Naive thymus-derived CD4-positive, alpha-beta T cell (primary cell): ENCODE results near the gene BCAS3. TPM values are rescaled to one million over a fixed set of nuclear protein-coding genes. Genes with fewer than 3 reads are reported as not detected.

Source experiments
- ATAC-seq: fragments of 150-1000 bp; cut with Tn5 transposase; 2 replicates; pipeline ENCODE4 v1.10.0; 2021; ENCODE audit warnings: mild to moderate bottlenecking, moderate library complexity
- CTCF ChIA-PET: fragments of 350-600 bp; sonication (Branson Sonifier 250); formaldehyde crosslinking; loops from one replicate; lab custom pipeline; 2021; ENCODE audit warnings: antibody characterized with exemption; lab: Charles Lee
- POLR2A ChIA-PET: fragments of 350-600 bp; sonication (Branson Sonifier 250); formaldehyde crosslinking; loops from one replicate; lab custom pipeline; 2021; ENCODE audit warnings: antibody characterized with exemption, inconsistent platforms; lab: Charles Lee
- DNase-seq, 9 donors: peaks; one replicate each; pipeline versions ENCODE4 v3.0.0 to v3.0.0-alpha.2; 2020 to 2022; ENCODE audit warnings: mixed read lengths in 1 of 9
- H3K27ac ChIP-seq: one replicate; pipeline ENCODE4 v1.7.0; 2013; ENCODE audit warnings: mild to moderate bottlenecking, low read depth, low read length, moderate library complexity
- H3K27me3 ChIP-seq, 2 donors: one replicate each; pipeline ENCODE4 v1.7.0; 2013; ENCODE audit warnings: low read length in 2 of 2, mild to moderate bottlenecking in 2 of 2, moderate library complexity in 2 of 2; ENCODE audit not compliant: control insufficient read depth in 2 of 2, insufficient read depth in 2 of 2
- H3K36me3 ChIP-seq, 3 experiments: 1 replicate in 2 of 3; 2 replicates in 1 of 3; pipeline ENCODE4 v1.7.0; 2013; ENCODE audit warnings: low read length in 3 of 3, mild to moderate bottlenecking in 3 of 3, moderate library complexity in 1 of 3; ENCODE audit not compliant: insufficient read depth in 3 of 3, control insufficient read depth in 2 of 3
- H3K4me1 ChIP-seq, 2 donors: one replicate each; pipeline ENCODE4 v1.7.0; 2013; ENCODE audit warnings: low read length in 2 of 2, mild to moderate bottlenecking in 2 of 2, moderate library complexity in 1 of 2; ENCODE audit not compliant: control insufficient read depth in 2 of 2, insufficient read depth in 2 of 2
- H3K4me3 ChIP-seq: 2 replicates; pipeline ENCODE4 v1.7.0; 2013; ENCODE audit warnings: mild to moderate bottlenecking, low read length
- H3K9me3 ChIP-seq, 3 experiments: 1 replicate in 2 of 3; 2 replicates in 1 of 3; pipeline ENCODE4 v1.7.0; 2013; ENCODE audit warnings: low read length in 3 of 3; ENCODE audit not compliant: control insufficient read depth in 2 of 3
- H3K27ac Mint-ChIP-seq, 9 donors: one replicate each; pipeline ENCODE4 v1.8.0; 2020 to 2022; ENCODE audit warnings: mixed read lengths in 9 of 9, mild to moderate bottlenecking in 8 of 9, moderate library complexity in 5 of 9, inconsistent platforms in 2 of 9
- H3K27me3 Mint-ChIP-seq, 5 donors: one replicate each; pipeline ENCODE4 v1.8.0; 2021 to 2022; ENCODE audit warnings: mixed read lengths in 5 of 5, mild to moderate bottlenecking in 1 of 5
- H3K36me3 Mint-ChIP-seq, 5 donors: one replicate each; pipeline ENCODE4 v1.8.0; 2020 to 2022; ENCODE audit warnings: mixed read lengths in 5 of 5, mild to moderate bottlenecking in 3 of 5, inconsistent platforms in 1 of 5
- H3K4me1 Mint-ChIP-seq, 7 donors: one replicate each; pipeline ENCODE4 v1.8.0; 2020 to 2022; ENCODE audit warnings: mixed read lengths in 7 of 7, mild to moderate bottlenecking in 3 of 7, inconsistent platforms in 1 of 7
- H3K4me3 Mint-ChIP-seq, 10 donors: one replicate each; pipeline ENCODE4 v1.8.0; 2020 to 2022; ENCODE audit warnings: mild to moderate bottlenecking in 10 of 10, mixed read lengths in 10 of 10, moderate library complexity in 6 of 10, inconsistent platforms in 2 of 10
- H3K9me3 Mint-ChIP-seq, 11 donors: one replicate each; pipeline ENCODE4 v1.8.0; 2020 to 2022; ENCODE audit warnings: mixed read lengths in 11 of 11, mild to moderate bottlenecking in 4 of 11, inconsistent platforms in 1 of 11, moderate library complexity in 1 of 11
- intact Hi-C, 2 donors: fragments of 100-400 bp; cut with micrococcal nuclease; formaldehyde crosslinking; loops; one replicate each; pipeline ENCODE4 v1.15.1; 2023
- polyA plus RNA-seq, 2 donors: library from polyadenylated mRNA; unstranded; fragments of 300-500 nt; fragmentation: Illumina TruSeq; gene quantifications; one replicate each; pipeline ENCODE4 v1.2.3, GENCODE V29; 2021
- total RNA-seq, 6 experiments: library from RNA in 5 of 6; stranded (reverse) in 5 of 6; gene quantifications; 1 replicate in 5 of 6; 2 replicates in 1 of 6; pipeline ENCODE4 v1.2.3 and lab custom pipeline; 2021 to 2026

Gene BCAS3
- total and polyA plus RNA-seq, 7 experiments from 2014 or later, result 18.4 to 57.8 (median 37.5) TPM

GRCh38 chr17:61073799-61074513 is 396.3 kb downstream of the BCAS3 start:
- Histone ChIP-seq H3K4me1 (no peaks in the 10 kb centered on the region), H3K27ac (no peak overlapping the region), H3K4me3 (no peak overlapping the region), H3K36me3 (no peaks in the 10 kb centered on the region), H3K9me3 (no peaks in the 10 kb centered on the region), H3K27me3 (no peaks in the 10 kb centered on the region)
- Mint-ChIP-seq H3K27me3 (no peaks in the 10 kb centered on the region), H3K36me3 (peaks cover 0 to 21% (median 21%) of the 10 kb centered on the region in 5 donors), H3K4me1 (no peaks in the 10 kb centered on the region), H3K9me3 (peaks cover 0 to 1% (median 0%) of the 10 kb centered on the region in 11 donors), H3K4me3 (no peak overlapping the region), H3K27ac (peak overlapping the region in 1 of 9 donors; percentile 23)
- ATAC-seq, result no peak
- ChIA-PET POLR2A (no interaction called here), CTCF (no interaction called here)
- no peak for DNase-seq
- intact Hi-C loops, result no loop called here

GRCh38 chr17:61075988-61076387 is 398.3 kb downstream of the BCAS3 start:
- Mint-ChIP-seq H3K27me3 (no peaks in the 10 kb centered on the region), H3K9me3 (peaks cover 0 to 2% (median 0%) of the 10 kb centered on the region in 11 donors), H3K36me3 (peaks cover 0 to 28% (median 25%) of the 10 kb centered on the region in 5 donors), H3K27ac (peak overlapping the region in 1 of 9 donors; percentile 23), H3K4me1 (no peaks in the 10 kb centered on the region), H3K4me3 (no peak overlapping the region)
- POLR2A ChIA-PET, result no interaction called here
- Histone ChIP-seq H3K9me3 (no peaks in the 10 kb centered on the region), H3K4me1 (no peaks in the 10 kb centered on the region), H3K4me3 (no peak overlapping the region), H3K27ac (no peak overlapping the region), H3K36me3 (no peaks in the 10 kb centered on the region), H3K27me3 (no peaks in the 10 kb centered on the region)
- DNase-seq, result no peak
- CTCF ChIA-PET, result no interaction called here
- no peak for ATAC-seq
- intact Hi-C loops, result no loop called here

GRCh38 chr17:61076621-61077031 is 399.0 kb downstream of the BCAS3 start:
- ATAC-seq (no peak), DNase-seq (no peak)
- intact Hi-C loops, result no loop called here
- H3K27me3 ChIP-seq, result no peaks in the 10 kb centered on the region
- Mint-ChIP-seq H3K27me3 (no peaks in the 10 kb centered on the region), H3K36me3 (peaks cover 0 to 30% (median 26%) of the 10 kb centered on the region in 5 donors), H3K4me1 (no peaks in the 10 kb centered on the region), H3K9me3 (peaks cover 0 to 2% (median 0%) of the 10 kb centered on the region in 11 donors), H3K27ac (no peak overlapping the region), H3K4me3 (no peak overlapping the region)
- H3K4me3 ChIP-seq, result no peak overlapping the region
- H3K36me3 ChIP-seq, result no peaks in the 10 kb centered on the region
- H3K9me3 ChIP-seq, result no peaks in the 10 kb centered on the region
- no peaks in the 10 kb centered on the region for H3K4me1 ChIP-seq
- CTCF ChIA-PET, result interaction anchor here (0.7 kb wide), 1 partner anchor 13 kb away, joined by 4 read pairs; no protein-coding TSS in a partner anchor
- POLR2A ChIA-PET, result no interaction called here
- no peak overlapping the region for H3K27ac ChIP-seq

- Mint-ChIP-seq H3K9me3 (peaks cover 0 to 3% (median 0%) of the 10 kb centered on the region in 11 donors), H3K4me3 (no peak overlapping the region), H3K36me3 (peaks cover 0 to 43% (median 29%) of the 10 kb centered on the region in 5 donors), H3K4me1 (no peaks in the 10 kb centered on the region), H3K27ac (no peak overlapping the region), H3K27me3 (no peaks in the 10 kb centered on the region)
- Histone ChIP-seq H3K27me3 (no peaks in the 10 kb centered on the region), H3K4me3 (no peak overlapping the region), H3K36me3 (no peaks in the 10 kb centered on the region), H3K27ac (no peak overlapping the region), H3K4me1 (no peaks in the 10 kb centered on the region), H3K9me3 (no peaks in the 10 kb centered on the region)
- no peak for ATAC-seq
- ChIA-PET POLR2A (no interaction called here), CTCF (no interaction called here)
- DNase-seq, result no peak
- intact Hi-C loops, result no loop called here
These were observed 404.3 kb downstream of the BCAS3 start for GRCh38 chr17:61081959-61082358.

- no peak overlapping the region for H3K4me3 ChIP-seq
- H3K27ac ChIP-seq, result no peak overlapping the region
- no peaks in the 10 kb centered on the region for H3K9me3 ChIP-seq
- H3K27me3 ChIP-seq, result no peaks in the 10 kb centered on the region
- H3K4me1 ChIP-seq, result no peaks in the 10 kb centered on the region
- intact Hi-C loops, result no loop called here
- no peak for DNase-seq
- H3K4me1 Mint-ChIP-seq, result peaks cover 0 to 4% (median 0%) of the 10 kb centered on the region in 7 donors
- ChIA-PET POLR2A (interaction anchor here (0.6 kb wide), 1 partner anchor 226 kb away, joined by 3 read pairs; no protein-coding TSS in a partner anchor), CTCF (no interaction called here)
- H3K4me3 Mint-ChIP-seq, result no peak overlapping the region
- H3K27me3 Mint-ChIP-seq, result no peaks in the 10 kb centered on the region
- no peaks in the 10 kb centered on the region for H3K36me3 ChIP-seq
- peaks cover 0 to 46% (median 30%) of the 10 kb centered on the region in 5 donors for H3K36me3 Mint-ChIP-seq
- no peak overlapping the region for H3K27ac Mint-ChIP-seq
- no peak for ATAC-seq
- peaks cover 0 to 3% (median 0%) of the 10 kb centered on the region in 11 donors for H3K9me3 Mint-ChIP-seq
These were observed 406.6 kb downstream of the BCAS3 start for GRCh38 chr17:61084260-61084659.

DNA sequence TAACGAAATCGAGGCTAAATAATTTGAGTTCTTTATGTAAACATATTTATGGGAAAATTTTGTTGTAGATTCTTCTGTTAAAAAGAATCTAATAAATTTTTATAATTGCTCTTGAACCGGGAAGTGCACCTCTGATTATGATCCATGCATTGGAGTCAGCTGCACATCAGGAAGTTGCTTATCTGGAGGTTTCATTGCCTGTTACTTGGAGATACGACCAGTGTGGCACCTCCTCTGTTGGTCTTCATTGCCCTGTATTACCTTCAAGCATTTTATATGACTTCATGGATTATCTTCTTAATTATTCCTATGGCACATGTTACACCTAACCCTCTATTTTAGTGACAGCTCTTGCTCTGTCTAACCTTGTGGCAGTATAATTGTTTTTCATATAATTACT is 409.4 kb downstream of the BCAS3 start:
- ATAC-seq (no peak), DNase-seq (no peak)
- H3K27ac Mint-ChIP-seq, result no peak overlapping the region
- peaks cover 0 to 4% (median 0%) of the 10 kb centered on the region in 7 donors for H3K4me1 Mint-ChIP-seq
- H3K27ac ChIP-seq, result no peak overlapping the region
- H3K4me1 ChIP-seq, result no peaks in the 10 kb centered on the region
- H3K9me3 ChIP-seq, result no peaks in the 10 kb centered on the region
- peaks cover 0 to 17% (median 7%) of the 10 kb centered on the region in 11 donors for H3K9me3 Mint-ChIP-seq
- H3K4me3 Mint-ChIP-seq, result no peak overlapping the region
- ChIA-PET POLR2A (no interaction called here), CTCF (no interaction called here)
- no peaks in the 10 kb centered on the region for H3K36me3 ChIP-seq
- peaks cover 0 to 48% (median 40%) of the 10 kb centered on the region in 5 donors for H3K36me3 Mint-ChIP-seq
- no peaks in the 10 kb centered on the region for H3K27me3 Mint-ChIP-seq
- intact Hi-C loops, result no loop called here
- H3K27me3 ChIP-seq, result no peaks in the 10 kb centered on the region
- H3K4me3 ChIP-seq, result no peak overlapping the region

DNA sequence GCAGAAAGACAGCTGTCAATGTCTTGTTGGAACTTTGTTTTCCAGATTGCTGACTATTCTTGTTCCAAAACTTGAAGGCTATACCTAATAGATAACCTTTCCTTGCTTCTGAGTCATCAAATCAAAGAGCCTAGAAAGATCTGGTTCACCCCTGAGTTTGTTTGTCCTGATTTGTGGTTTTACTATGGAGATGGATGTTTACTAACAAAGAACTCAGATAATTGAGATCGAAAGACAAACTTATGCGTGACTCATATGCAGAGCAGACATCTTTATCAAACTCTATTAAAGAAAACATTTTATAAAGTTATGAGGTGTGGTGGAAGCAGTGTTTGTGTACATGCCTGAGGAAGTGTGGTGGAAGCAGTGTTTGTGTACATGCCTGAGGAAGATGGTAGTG is 410.9 kb downstream of the BCAS3 start:
- Mint-ChIP-seq H3K27ac (peak overlapping the region in 1 of 9 donors; percentile 9), H3K27me3 (peaks cover 0 to 2% (median 0%) of the 10 kb centered on the region in 5 donors), H3K4me3 (no peak overlapping the region), H3K9me3 (peaks cover 3 to 24% (median 12%) of the 10 kb centered on the region in 11 donors), H3K4me1 (peaks cover 0 to 4% (median 0%) of the 10 kb centered on the region in 7 donors), H3K36me3 (peaks cover 2 to 57% (median 40%) of the 10 kb centered on the region in 5 donors)
- Histone ChIP-seq H3K27ac (no peak overlapping the region), H3K36me3 (no peaks in the 10 kb centered on the region), H3K27me3 (no peaks in the 10 kb centered on the region), H3K4me1 (no peaks in the 10 kb centered on the region), H3K9me3 (peaks cover 0 to 3% (median 0%) of the 10 kb centered on the region in 3 experiments), H3K4me3 (no peak overlapping the region)
- ChIA-PET POLR2A (no interaction called here), CTCF (no interaction called here)
- DNase-seq, result no peak
- intact Hi-C loops, result no loop called here
- no peak for ATAC-seq
